GM12878 (cell line): ENCODE results near the gene TMEM175. TPM values are rescaled to one million over a fixed set of nuclear protein-coding genes. Genes with fewer than 3 reads are reported as not detected.

ENCODE experiments used
- ATAC-seq: fragments of 200-7000 bp; cut with Tn5 transposase; 3 replicates; pipeline ENCODE4 v1.9.1; 2020; ENCODE audit warnings: mild to moderate bottlenecking, moderate library complexity
- BruUV-seq: library from RNA; stranded (reverse); fragments of 400-500 nt; replicated peaks from 2 replicates; lab custom pipeline; 2021; lab: Mats Ljungman, UMichigan
- CTCF ChIA-PET: fragments of 300-600 bp; sonication (Branson Sonifier 250); formaldehyde crosslinking; extraction: SDS; loops from one replicate; lab custom pipeline; 2021; ENCODE audit warnings: inconsistent platforms; lab: Yijun Ruan, JAX
- POLR2A ChIA-PET: fragments of 350-600 bp; formaldehyde crosslinking; extraction: SDS; loops from one replicate; lab custom pipeline; 2021; ENCODE audit warnings: inconsistent platforms; lab: Charles Lee
- RAD21 ChIA-PET: fragments of 300-600 bp; sonication (Branson Sonifier 250); formaldehyde crosslinking; loops from one replicate; lab custom pipeline; 2023; ENCODE audit warnings: antibody characterized with exemption; ENCODE audit not compliant: unreplicated experiment; lab: Charles Lee
- SMC1A ChIA-PET: fragments of 300-600 bp; sonication (Branson Sonifier 250); formaldehyde crosslinking; loops from one replicate; lab custom pipeline; 2023; ENCODE audit not compliant: unreplicated experiment, uncharacterized antibody; lab: Charles Lee
- DNase-seq: peaks from one replicate; pipeline ENCODE4 v3.0.0-alpha.2; 2011; ENCODE audit warnings: low read depth, low spot score
- FAIRE-seq: peaks from 3 replicates; lab custom pipeline; 2011; peaks lifted over from hg19 to GRCh38; lab: Jason Lieb, UNC
- H2AFZ ChIP-seq: 2 replicates; pipeline ENCODE4 v1.6.0; 2011; ENCODE audit warnings: low read depth, low read length, control low read depth; ENCODE audit not compliant: control insufficient read depth
- H3K27ac ChIP-seq: 2 replicates; pipeline ENCODE4 v1.5.1; 2011; ENCODE audit warnings: control low read depth; ENCODE audit not compliant: control insufficient read depth, insufficient read depth
- H3K27me3 ChIP-seq, 2 experiments: replicated peaks in 1 of 2; 2 replicates each; pipeline versions ENCODE4 v1.6.0 to v1.6.1; 2011; ENCODE audit warnings: low read length in 1 of 2; ENCODE audit not compliant: control insufficient read depth in 2 of 2, insufficient read depth in 2 of 2
- H3K36me3 ChIP-seq, 2 experiments: 2 replicates each; pipeline ENCODE4 v1.5.1; 2011; ENCODE audit warnings: low read length in 1 of 2; ENCODE audit not compliant: control insufficient read depth in 2 of 2, insufficient read depth in 2 of 2
- H3K4me1 ChIP-seq: 2 replicates; pipeline ENCODE4 v1.6.1; 2011; ENCODE audit warnings: mild to moderate bottlenecking, low read length, moderate library complexity, mixed read lengths; ENCODE audit not compliant: control insufficient read depth, insufficient read depth
- H3K4me2 ChIP-seq: 2 replicates; pipeline ENCODE4 v1.6.0; 2011; ENCODE audit warnings: control low read depth; ENCODE audit not compliant: control insufficient read depth, insufficient read depth
- H3K4me3 ChIP-seq: fragments of 200-600 bp; sonication (generic); 2 replicates; pipeline ENCODE4 v1.5.1; 2016
- H3K79me2 ChIP-seq: 2 replicates; pipeline ENCODE4 v1.6.0; 2011; ENCODE audit warnings: low read length; ENCODE audit not compliant: control insufficient read depth, insufficient read depth
- H3K9ac ChIP-seq: 2 replicates; pipeline ENCODE4 v1.8.0; 2011; ENCODE audit warnings: low read length, control low read depth, mixed read lengths; ENCODE audit not compliant: control insufficient read depth, insufficient read depth
- H3K9me3 ChIP-seq: replicated peaks from 3 replicates; pipeline ENCODE4 v1.5.1; 2011; ENCODE audit warnings: mild to moderate bottlenecking, low read length; ENCODE audit not compliant: control insufficient read depth, insufficient read depth
- H4K20me1 ChIP-seq: 2 replicates; pipeline ENCODE4 v1.6.0; 2011; ENCODE audit not compliant: control insufficient read depth, insufficient read depth
- HCFC1 ChIP-seq: fragments of 150-350 bp; IDR thresholded peaks from 2 replicates; pipeline ENCODE4 v1.6.1; 2014; ENCODE audit warnings: low read length
- HDAC2 ChIP-seq: fragments of 200-600 bp; sonication (generic); IDR thresholded peaks from 2 replicates; pipeline ENCODE4 v1.6.1; 2017
- MYC ChIP-seq: IDR thresholded peaks from 2 replicates; pipeline ENCODE4 v1.6.1; 2011; ENCODE audit warnings: mild to moderate bottlenecking, low read length, moderate library complexity, inconsistent platforms; ENCODE audit not compliant: insufficient read depth, insufficient replicate concordance, insufficient read length, severe bottlenecking
- SP1 ChIP-seq: IDR thresholded peaks from one replicate; pipeline ENCODE4 v1.6.1; 2011; ENCODE audit warnings: low read depth, low read length
- TCF12 ChIP-seq: IDR thresholded peaks from 2 replicates; pipeline ENCODE4 v1.6.1; 2011; ENCODE audit warnings: low read depth, mild to moderate bottlenecking, low read length
- WGBS: methylation state at CpG from one replicate; pipeline ENCODE4 v1.1.6; 2016; ENCODE audit warnings: low lambda C conversion rate; ENCODE audit not compliant: insufficient replicate concordance, insufficient coverage; ENCODE audit errors: missing lambda C conversion rate; 5-methylcytosine and 5-hydroxymethylcytosine counted together
- in situ Hi-C: fragments of 300-500 bp; cut with MboI; formaldehyde crosslinking; loops from 9 replicates; pipeline ENCODE4 v1.14.3; 2018; ENCODE audit warnings: mixed read lengths
- intact Hi-C: fragments of 100-400 bp; cut with micrococcal nuclease; formaldehyde crosslinking; loops from one replicate; pipeline ENCODE4 v1.14.2; 2022; ENCODE audit not compliant: unreplicated experiment
- polyA plus RNA-seq, 11 experiments: library from polyadenylated mRNA; depleted of rRNA in 4 of 11; unstranded in 6 of 11; stranded (reverse) in 5 of 11; fragments of >200 nt; fragmentation: Nextera tagmentation in 4 of 11; fragmentation: Illumina TruSeq in 1 of 11; extraction: Ambion mirVana in 4 of 11; extraction: Trizol in 1 of 11; gene quantifications; 1 replicate in 1 of 11; 2 replicates in 10 of 11; pipeline versions ENCODE4 v1.2.1 to v1.2.3, GENCODE V29; 2011 to 2016; ENCODE audit warnings: inconsistent platforms in 2 of 11, missing spikeins in 2 of 11, low read depth in 1 of 11
- total RNA-seq, 4 experiments: library from RNA; depleted of rRNA in 3 of 4; stranded (reverse); fragments of >200 nt in 3 of 4; fragmentation: Illumina TruSeq in 1 of 4; extraction: Trizol in 1 of 4; gene quantifications; 2 replicates each; pipeline versions ENCODE4 v1.2.1 to v1.2.3, GENCODE V29; 2013 to 2021
- TF ChIP-seq, protein P1 (sequence below): fragments of 450-650 bp; IDR thresholded peaks from 2 replicates; pipeline ENCODE4 v1.6.1; 2018; ENCODE audit warnings: borderline replicate concordance, mild to moderate bottlenecking; ENCODE audit not compliant: partially characterized antibody

TMEM175 gene
- total and polyA plus RNA-seq, 10 of the 15 experiments (the other 5 are each of a cell fraction or from before 2014, with no cell fraction given): 0.11 to 39.5 (median 22.3) TPM

DNA sequence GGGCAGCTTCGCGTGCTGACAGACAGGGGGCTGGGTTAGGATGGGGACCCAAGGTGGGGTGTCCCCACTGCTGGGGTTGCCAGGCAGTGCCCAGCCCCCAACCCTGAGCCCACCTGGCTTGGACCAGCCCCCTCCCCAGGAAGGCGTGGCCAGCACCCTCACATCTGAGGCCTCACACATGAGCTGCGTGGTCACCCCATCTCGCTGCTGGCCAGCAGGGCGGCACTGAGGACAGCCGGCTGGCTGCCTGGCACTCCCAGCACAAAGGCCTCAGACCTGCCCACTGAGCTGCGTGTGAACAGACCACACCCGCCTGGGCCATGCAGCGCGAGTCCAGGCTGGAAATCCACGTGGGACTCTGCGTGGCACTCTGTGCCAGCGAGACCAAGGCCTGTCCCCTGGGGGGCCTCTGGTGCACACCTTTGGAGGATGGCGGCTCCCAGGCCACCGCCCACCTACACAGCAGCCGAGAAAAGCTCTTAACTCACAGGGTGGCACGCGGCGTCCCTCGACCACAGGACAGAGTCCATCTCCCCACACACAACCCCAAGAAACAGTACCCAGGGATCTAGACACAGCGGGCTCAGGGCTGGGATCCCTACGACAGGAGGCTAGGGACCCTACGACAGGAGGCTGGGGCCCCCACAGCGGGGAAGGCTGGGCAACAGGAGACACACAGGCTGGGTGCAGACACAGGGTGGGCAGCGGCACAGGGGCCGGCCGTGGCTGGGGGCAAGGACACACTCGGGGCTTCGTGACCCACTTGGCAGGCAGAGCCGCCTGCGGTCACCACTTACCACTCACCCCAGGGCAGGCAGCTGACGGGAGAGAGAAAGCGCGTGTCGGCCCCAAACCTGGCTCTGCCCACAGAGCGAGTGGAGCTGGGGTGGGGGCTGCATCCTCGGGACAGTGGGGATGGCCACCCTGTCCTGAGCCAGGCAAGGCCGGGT is 31.3 kb downstream of the TMEM175 start:
- intact Hi-C loops: no loop called here
- H3K9me3 ChIP-seq: no peaks in the 10 kb centered on the region
- H4K20me1 ChIP-seq: no peaks in the 10 kb centered on the region
- ChIA-PET POLR2A (no interaction called here), RAD21 (no interaction called here), CTCF (interaction anchor here (1.1 kb wide), 1 partner anchor 29 kb away, joined by 3 read pairs; no protein-coding TSS in a partner anchor), SMC1A (no interaction called here)
- H3K4me2 ChIP-seq: no peak overlapping the region
- no peak for DNase-seq
- in situ Hi-C loops: no loop called here
- H3K36me3 ChIP-seq: no peaks in the 10 kb centered on the region
- ATAC-seq: no peak
- no peak for TF ChIP-seq TCF12
- TF ChIP-seq MYC: no peak
- no peak for TF ChIP-seq HCFC1
- TF ChIP-seq, protein P1, sequence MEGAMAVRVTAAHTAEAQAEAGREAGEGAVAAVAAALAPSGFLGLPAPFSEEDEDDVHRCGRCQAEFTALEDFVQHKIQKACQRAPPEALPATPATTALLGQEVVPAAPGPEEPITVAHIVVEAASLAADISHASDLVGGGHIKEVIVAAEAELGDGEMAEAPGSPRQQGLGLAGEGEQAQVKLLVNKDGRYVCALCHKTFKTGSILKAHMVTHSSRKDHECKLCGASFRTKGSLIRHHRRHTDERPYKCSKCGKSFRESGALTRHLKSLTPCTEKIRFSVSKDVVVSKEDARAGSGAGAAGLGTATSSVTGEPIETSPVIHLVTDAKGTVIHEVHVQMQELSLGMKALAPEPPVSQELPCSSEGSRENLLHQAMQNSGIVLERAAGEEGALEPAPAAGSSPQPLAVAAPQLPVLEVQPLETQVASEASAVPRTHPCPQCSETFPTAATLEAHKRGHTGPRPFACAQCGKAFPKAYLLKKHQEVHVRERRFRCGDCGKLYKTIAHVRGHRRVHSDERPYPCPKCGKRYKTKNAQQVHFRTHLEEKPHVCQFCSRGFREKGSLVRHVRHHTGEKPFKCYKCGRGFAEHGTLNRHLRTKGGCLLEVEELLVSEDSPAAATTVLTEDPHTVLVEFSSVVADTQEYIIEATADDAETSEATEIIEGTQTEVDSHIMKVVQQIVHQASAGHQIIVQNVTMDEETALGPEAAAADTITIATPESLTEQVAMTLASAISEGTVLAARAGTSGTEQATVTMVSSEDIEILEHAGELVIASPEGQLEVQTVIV: no peak
- no peak for TF ChIP-seq SP1
- TF ChIP-seq HDAC2: no peak
- BruUV-seq: no TSS peak
- no peak overlapping the region for H3K4me3 ChIP-seq
- no peak for FAIRE-seq
- no peak overlapping the region for H2AFZ ChIP-seq
- H3K27ac ChIP-seq: no peak overlapping the region
- H3K27me3 ChIP-seq: no peaks in the 10 kb centered on the region
- no peak overlapping the region for H3K9ac ChIP-seq
- 81% methylated on average over 37 of the region's 39 CpGs for WGBS
- H3K4me1 ChIP-seq: no peaks in the 10 kb centered on the region
- no peaks in the 10 kb centered on the region for H3K79me2 ChIP-seq
